Measurements from ENCODE around the gene NEUROD1.

Gene NEUROD1

DNA sequence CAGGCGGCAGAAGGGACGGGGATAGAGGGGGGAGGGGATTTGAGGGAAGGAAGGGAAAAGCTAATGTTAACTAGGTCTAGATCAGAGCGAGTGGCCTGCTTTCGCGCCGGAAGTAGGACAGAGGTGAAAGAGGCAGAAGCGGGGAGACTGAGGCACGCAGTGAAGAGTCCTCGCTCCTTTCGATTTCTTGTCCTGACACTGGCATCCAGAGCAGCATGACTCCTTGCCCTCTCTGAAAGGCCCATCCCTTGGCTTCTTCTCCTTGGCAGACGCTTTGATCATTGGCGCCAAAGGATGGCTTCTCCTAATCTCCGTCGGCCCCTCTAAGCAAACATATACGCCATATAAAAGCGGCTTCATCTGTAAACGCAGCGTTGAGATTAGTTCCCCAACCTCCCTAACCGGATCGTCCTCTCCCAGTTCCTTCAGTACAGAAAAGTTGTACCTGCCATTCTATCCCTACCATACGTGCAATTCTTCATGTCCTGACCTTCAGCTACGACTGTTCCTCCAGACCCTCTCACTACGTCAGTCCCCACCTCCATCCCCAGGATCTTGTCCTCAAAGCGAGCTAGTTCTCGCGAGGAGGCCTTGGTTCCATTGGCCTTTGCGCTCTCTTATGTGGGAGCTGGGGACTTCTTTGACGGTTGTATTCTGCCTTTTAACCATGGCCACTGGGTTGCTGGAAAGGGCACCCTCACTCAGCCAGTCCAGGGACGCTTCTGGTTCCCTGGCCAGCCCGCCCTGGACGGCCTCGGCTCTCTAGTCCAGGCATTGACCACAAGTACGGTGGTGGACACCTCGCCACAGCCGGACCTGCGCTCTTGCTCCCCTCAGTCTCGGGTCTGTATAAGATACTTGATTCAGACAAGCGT lies 857 bp upstream of the NEUROD1 start:
- DNase-seq (ENCODE audit: low read depth): no peak

DNA sequence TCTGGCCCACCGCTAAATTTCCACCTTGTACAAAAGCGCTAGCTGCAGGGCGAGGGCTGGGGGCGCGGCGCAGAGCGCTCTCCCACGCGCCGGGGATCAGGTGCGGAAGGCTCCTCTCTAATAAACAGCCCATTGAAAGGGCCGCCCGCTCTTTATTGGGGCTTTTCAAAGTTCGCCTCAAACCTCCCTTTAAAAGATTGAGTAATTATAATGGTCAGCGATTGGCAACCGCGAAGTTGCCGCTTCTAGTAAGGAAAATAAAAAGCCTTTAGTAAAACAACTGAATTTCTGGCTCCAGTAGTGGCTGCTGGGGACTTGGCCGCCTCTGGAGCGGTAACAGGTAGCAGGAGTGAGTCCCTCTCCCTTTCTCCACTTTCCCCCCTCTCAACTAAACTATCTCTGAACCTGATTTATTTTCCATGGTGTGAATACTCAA lies 755 bp downstream of the NEUROD1 start:
- DNase-seq (ENCODE audit: low read depth): no peak

DNA sequence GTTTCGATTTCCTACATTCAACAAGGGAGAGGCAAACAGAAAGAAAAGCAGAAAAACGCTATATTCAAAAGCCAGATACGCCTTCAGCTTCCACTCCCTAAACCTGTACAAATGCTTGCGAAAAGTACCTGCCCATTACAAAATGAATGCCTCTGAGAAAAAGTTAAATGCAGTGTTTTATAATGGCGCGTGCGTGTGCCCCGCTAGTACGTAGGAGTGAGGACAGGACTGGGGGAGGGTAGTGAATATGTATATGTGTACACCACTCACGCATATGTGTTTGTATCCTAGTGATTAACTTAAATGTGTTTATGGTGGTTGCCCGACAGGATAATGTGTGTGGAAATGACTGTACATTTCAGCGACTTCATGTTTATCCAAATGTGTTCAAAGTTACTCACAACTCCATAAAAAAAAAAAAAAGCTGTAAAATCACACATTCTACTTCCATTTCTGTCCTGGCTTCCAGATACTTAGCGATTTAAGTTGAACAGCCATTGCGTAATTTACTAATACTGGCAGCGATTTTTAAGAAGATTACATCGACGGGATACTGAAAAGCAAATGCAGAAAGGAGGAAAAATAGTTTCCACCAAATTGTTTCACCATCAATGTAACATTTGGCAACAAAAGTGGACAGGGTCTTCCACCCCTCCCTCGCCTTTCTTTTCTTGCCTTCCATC lies 1.3 kb downstream of the NEUROD1 start:
- no peak for DNase-seq (ENCODE audit: low read depth)

DNA sequence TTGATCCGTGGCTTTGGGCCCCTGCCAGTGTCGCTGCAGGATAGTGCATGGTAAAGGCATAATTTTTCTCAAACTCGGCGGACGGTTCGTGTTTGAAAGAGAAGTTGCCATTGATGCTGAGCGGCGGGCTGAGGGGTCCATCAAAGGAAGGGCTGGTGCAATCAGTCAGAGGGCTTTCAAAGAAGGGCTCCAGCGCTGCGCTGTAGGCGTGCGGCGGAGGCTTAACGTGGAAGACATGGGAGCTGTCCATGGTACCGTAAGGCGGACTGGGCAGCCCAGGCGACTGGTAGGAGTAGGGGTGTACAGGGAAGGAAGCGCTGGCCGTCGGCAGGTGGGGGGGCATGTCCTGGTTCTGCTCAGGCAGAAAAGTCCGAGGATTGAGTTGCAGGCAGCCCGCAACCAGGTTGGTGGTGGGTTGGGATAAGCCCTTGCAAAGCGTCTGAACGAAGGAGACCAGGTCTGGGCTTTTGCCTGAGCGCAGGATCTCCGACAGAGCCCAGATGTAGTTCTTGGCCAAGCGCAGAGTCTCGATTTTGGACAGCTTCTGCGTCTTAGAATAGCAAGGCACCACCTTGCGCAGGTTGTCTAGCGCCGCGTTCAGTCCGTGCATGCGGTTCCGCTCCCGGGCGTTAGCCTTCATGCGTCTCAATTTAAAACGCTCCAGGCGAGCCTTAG lies 2.3 kb downstream of the NEUROD1 start:
- no peak for DNase-seq (ENCODE audit: low read depth)

DNA sequence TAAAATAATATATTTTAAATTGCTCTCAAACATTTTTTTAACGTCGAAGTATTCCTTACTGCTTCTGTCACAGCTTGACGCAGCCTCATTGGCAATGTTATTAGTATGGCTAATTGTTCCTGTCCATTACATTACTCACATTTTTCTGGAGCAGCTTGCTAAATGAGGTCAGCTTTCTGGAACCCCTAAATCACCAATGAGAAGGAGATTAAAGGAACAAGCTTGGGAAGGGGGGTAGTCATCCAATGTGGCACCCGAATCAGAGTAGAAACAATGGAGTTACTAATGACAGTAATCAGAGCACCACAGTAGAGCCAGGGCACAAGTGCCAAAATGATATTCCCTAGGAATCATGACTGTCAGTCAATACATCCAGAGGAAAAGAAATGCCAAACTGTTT lies 5.1 kb downstream of the NEUROD1 start:
- DNase-seq (ENCODE audit: low read depth): no peak

DNA sequence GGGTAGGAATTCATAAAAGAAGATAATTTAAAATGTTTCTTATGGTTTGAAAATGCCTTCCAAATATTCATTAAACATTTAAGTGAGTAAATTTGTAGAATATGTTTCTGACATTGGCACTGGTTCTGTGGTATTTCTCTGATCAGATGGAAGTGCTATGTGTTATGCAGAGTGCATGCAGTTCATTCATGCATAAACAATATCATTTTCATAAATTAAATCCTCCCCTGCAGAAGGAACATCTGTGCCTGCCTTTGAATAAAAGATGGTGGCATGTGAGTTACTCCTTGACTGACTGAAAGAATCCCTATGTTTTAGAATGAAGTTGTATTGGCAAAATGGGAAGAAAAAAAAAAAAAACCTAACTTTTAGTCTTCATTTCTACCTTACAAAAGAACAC lies 5.9 kb downstream of the NEUROD1 start:
- no peak for DNase-seq (ENCODE audit: low read depth)

DNA sequence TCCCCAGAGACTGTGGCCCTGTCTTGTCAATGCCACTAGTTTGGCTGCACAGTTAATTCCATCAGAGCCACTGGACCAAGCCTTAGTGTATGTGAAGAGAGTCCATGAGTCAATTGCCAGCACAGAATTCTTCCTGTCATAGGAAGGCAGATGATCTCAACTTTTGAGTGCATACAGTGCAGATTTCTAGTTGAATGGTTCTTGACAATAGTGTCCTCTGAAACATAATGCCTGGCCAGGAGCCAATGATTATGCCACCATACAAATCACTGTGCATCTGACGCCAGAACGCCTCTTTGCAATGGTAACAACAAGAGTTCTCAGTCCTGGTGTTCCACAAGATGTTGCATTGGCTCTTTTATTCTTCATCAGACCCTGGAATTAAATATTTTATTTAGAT lies 7.1 kb downstream of the NEUROD1 start:
- DNase-seq (ENCODE audit: low read depth): no peak

DNA sequence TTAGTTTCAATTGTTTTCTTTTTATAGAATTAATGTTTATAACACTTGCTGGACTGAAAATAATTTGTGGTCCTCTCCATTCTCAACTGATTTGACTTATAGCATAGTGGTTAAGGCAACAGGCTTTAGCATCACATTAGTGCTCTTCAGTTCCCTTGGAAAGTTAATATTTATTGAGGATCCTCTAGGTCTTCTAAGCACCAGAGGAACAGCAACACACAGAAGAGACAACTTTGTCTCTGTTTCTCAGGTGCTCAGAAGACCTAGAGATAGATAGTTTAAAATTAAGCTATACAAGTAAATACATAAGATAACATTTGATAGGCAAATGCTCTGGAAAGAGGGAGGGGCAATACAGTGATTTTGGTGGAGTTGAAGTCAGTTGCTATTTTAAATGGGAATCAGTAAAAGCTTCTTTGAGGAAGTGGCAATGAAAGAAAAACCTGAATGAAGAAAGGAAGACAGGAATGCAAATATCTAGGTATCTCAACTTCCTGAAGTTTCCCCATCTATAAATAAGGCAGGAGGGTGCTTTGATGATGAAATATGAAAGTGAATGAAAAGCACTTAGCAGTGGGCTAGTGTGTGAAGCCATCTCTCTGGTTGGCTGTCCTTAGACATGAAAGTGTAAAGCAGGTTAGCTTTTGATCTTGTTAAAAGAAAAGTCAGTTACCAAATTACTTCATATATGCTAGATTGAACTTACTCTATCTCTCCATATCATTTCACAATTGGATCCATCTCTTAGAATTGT lies 7.9 kb downstream of the NEUROD1 start:
- no peak for DNase-seq (ENCODE audit: low read depth)

DNA sequence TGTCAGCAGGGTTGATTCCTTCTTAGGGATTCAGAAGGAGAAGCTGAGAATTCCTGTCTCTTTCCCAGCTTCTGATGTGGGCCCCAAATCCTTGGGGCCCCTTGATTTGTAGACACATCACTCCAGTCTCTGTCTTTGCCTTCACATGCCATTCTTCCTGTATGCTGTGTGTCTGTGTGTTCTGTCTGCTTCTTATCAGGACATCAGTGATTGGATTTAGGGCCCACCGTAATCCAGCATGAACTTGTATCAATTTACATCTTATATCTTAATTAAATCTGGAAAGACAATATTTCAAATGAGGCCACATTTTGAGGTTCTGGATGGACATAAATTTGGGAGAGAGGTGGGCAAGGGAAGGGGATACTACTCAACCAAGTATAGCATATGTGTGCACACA lies 9.7 kb downstream of the NEUROD1 start:
- DNase-seq (ENCODE audit: low read depth): no peak

DNA sequence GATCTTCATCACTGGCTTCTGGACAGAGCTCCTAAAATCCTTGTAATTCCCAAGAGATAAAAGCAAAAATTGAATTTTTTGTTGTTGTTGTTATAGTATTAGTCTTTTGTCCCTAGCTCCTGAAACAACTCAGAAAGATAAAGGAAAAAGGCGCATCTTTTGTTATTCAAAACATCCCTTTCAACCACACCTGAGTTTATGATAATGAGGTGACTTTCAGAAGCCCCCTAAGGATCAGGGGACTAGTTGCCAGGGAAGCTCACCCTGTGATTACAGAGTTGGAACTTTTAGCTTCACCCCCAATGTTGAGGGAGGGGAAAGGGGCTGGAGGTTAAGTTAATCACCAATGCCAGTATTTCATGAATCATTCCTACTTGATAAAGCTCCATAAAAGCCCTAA lies 13.1 kb downstream of the NEUROD1 start:
- DNase-seq (ENCODE audit: low read depth): no peak

DNA sequence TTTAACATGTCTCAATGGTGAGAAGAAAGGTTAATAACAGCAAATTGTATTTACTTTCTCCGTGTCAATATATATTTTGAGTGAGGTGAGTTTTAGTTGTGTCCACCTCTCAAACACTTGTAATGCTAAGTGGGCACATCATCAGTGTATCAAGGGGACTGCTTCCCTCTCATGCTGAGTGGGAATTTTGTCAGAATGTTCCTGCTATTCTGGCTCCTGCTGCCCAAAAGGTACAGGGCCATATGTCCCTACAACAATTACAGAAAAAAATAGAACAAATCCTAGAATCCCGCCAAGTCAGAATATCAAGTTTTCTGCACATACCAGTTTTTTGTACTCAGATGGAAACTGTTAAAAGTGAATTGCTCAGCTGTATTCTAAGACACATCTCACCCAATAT lies 18.0 kb downstream of the NEUROD1 start:
- DNase-seq (ENCODE audit: low read depth): no peak

DNA sequence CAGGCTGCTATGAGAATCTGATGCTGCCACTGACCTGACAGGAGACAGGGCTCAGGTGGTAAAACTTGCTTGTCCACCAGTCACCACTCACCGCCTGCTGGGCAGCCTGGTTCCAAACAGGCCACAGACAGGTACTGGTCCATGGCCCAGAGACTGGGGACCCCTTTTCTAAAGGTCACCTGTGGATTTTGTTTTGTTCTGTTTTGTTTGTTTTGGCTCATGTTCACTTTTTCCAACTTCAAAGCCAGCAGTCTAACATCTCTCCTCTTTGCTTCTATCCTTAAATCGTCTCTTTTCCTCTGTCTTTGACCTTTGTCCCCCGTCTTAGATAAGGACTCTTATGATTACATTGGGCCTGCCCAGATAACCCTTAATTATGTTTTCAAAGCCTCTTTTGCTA lies 20.1 kb downstream of the NEUROD1 start:
- DNase-seq (ENCODE audit: low read depth): no peak

DNA sequence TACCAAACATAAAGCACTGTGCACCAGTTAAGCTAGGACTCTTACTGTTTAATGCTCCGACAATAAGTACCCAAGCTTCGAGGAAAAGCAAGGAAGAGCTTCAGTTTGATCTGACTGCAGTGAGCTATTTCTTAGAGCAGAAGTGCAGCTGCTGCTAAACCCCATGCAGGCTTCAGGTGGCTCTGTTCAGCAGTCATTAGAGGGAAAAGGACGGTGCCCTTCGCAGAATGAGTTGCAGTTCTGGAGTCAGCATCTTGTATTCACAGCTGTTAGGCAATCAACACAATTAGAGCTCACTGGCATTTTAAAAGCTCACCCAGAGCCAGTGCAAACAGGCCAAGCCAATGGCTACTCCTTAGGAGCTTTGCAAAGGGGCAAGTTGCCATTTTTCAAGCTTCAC lies 21.9 kb downstream of the NEUROD1 start:
- no peak for DNase-seq (ENCODE audit: low read depth)

DNA sequence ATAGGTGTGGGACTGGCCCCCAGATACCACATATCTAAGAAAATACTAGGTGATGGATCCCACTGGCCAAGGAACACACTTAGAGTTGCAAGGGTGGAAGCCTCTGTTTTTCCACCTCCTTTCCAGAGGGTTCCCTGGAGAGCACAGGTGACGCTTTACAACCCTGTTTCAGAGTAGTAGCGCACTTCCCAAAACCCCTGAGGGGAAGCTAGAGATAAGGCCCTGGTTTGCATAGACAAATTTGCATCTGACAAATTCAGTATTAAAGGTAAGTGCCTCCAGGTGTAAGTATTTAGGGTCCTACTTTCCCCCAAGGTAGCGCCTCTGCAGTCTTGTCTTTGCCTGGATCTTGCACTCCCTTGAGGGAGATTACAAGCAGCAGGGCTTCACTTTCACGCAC lies 22.9 kb downstream of the NEUROD1 start:
- no peak for DNase-seq (ENCODE audit: low read depth)

DNA sequence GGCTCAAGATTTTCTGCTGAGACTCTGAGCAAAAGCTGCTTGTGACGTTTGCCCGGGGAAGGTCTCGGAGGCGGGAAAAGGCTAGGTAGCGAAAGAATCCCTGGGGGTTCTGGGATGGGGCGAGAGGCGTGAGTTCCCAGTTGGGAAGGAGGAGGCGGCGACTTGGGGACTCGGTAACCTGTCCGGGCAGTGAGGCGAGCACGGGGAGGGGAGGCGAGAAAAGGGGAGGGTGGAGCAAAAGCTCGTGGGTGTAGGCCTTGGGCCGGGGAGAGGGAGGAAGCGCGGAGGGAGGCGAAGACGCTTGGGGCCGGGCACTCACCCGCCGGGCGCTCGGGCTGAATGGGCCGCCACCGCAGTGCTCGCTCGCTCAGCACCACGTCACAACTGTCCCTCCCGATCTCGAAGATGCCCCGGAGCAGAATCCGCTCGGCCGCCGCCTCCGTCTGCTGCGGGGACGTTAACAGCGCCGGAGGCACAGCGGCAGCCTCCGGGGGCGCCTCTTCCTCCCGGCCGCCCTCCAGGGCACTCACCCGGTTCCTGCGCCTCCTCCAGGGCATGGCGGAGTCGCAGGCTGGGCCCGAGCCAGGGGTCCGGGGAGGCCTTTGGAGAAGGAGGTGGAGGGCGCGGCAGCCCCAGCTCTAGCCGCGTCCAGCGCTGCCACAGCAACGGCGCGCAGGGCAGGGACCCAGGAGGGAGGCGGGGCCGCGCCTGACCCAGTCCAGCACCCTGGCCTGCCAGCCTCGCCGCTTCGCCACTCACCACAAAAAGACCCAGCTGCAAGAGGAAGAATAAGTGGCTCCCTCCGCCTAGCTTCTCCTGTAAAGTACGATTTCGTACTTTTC lies 23.6 kb downstream of the NEUROD1 start, which contains the start of gene CERKL:
CERKL (minus strand) TSS at position 656 of the 842 bp plus-strand sequence; CDS start at position 557, 99 bp downstream.
- no peak for DNase-seq (ENCODE audit: low read depth)

DNA sequence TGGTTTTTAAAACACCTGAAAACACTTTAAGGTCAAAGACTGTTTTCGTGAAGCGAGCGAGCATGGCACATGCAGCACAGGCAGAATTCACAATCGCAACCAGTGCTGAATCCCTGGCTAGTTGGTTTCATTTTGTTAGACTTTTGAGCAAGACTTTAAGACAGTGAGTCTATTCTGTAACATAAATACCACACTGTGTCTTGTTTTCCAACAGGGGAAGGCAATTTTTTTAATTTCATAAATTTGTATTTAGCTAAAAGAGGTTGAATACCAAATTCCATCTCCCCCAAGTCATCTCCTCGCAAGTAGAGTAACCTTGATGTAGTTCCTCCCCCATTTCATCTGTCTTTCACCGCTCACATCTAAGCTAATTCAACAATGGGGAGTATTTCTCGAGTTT lies 24.8 kb downstream of the NEUROD1 start:
- no peak for DNase-seq (ENCODE audit: low read depth)

DNA sequence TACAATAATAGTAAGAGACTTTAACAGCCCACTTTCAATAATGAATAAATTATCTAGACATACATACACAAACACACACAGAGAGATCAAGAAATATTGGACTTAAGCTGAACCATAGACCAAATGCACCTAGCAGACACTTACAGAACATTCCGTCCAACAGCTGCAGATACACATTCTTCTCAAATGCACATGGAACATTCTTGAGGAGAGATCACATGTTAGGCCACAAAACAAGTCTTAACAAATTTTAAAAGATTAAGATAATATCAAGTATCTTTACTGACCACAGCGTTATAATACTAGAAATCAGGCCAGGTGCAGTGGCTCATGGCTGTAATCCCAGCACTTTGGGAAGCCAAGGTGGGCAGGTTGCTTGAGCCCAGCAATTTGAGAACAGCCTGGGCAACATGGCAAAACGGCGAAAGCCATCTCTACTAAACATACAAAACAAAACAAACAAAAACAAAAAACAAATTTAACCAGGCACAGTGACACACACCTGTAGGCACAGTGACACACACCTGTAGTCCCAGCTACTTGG lies 30.8 kb downstream of the NEUROD1 start:
- DNase-seq (ENCODE audit: low read depth): no peak

DNA sequence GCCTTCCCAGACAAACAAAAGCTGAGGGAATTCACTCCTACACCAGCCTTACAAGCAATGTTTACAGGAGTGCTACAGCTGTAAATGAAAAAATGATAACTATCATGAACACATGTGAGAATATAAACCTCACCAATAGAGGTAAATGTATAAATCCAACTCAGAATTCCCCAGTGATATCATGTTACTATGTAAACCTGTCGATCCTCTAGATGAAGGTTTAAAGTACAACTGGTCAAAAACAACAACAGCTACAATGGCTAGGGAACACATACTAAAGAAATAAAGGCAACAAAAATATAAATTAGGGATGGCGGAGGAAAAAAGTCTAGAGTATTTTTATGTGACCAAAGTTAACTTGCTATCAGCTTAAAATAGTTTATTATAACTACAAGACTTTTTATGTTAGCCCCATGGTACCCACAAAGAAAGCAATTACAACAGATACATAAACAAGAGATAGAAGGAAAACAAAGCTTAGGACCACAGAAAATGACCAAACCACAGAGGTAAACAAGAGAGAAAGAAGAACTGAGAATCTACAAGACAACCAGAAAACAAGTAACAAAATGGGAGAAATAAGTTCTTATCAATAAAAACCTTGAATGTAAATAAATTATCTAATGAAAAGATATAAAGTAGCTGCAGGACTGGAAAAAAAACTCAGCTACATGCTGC lies 31.7 kb downstream of the NEUROD1 start:
- no peak for DNase-seq (ENCODE audit: low read depth)

DNA sequence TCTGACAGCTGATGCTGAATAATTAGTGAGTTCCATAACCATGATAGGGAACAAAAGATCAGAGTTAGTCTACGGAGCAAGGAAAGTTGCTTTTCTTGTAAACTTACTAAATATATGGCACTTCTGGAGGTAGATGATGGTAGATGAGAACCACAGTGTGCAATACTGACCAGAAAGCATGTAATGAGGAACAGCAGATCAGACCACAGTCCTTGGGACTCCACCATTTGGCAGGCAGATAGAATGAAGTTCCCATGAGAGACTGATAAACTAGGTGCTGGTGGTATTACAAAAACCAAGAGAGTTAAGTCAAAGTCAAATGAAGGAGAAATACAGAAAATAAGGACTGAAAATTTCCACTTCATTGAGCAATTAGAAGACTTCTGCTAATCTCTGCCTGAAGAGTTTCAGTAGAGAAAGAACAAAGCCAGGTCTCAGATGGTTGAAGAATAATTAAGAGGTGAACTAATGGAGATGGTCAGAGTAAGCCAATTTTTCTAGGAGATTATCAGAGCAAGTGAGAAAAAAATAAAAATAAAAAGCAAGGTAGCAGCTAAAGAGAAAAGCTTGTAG lies 33.8 kb downstream of the NEUROD1 start:
- DNase-seq (ENCODE audit: low read depth): no peak

DNA sequence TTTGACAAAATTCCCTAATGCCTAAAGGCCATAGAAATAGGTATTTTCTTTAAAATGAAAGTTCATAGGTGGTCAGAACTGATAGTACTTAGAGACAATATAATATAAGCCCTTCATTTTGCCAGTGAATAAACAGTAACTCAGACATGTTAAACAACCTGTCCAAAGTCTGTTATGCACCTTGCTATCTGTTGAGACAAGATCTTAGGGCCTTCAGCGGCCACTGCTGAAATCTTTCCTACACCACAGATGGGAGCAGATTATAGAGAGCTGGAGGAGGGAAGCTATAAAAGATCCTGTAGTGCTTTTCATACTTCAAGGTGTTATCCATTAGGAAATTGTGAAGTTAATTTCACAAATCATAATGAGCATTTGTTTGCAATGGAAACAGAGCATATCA lies 37.2 kb downstream of the NEUROD1 start:
- no peak for DNase-seq (ENCODE audit: low read depth)

Measured in GM04503 (cell line).